ENCODE measurements around the gene PADI4.
"Not testable (repeated sequence)": the region's sequence is repeated elsewhere in the genome, so short reads cannot be mapped to it uniquely, and the experiment has no call there.

The PADI4 gene

DNA sequence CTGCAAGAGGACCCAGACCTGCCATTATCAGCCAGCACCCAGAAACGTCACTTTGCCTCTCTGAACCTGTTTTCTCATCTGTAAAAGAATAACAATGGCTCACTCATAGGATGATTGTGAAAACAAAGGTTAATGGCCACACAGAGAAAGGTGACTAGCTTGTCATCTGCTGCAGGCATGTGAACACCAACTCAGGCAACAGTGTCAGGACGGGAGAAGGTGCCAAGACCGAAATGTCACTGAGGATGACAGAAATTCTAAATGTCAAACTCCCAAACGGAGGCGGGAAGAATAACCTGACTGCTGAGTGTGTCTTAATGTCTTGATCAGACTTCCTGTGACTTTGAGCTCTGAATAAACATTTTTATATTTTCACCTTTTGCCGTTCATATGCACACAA, 10.3 kb downstream of the PADI4 start:
- no peak overlapping the region for H3K4me3 ChIP-seq (ENCODE audit: low read depth, low read length)
- TF ChIP-seq, protein P1, sequence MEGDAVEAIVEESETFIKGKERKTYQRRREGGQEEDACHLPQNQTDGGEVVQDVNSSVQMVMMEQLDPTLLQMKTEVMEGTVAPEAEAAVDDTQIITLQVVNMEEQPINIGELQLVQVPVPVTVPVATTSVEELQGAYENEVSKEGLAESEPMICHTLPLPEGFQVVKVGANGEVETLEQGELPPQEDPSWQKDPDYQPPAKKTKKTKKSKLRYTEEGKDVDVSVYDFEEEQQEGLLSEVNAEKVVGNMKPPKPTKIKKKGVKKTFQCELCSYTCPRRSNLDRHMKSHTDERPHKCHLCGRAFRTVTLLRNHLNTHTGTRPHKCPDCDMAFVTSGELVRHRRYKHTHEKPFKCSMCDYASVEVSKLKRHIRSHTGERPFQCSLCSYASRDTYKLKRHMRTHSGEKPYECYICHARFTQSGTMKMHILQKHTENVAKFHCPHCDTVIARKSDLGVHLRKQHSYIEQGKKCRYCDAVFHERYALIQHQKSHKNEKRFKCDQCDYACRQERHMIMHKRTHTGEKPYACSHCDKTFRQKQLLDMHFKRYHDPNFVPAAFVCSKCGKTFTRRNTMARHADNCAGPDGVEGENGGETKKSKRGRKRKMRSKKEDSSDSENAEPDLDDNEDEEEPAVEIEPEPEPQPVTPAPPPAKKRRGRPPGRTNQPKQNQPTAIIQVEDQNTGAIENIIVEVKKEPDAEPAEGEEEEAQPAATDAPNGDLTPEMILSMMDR (IDR thresholded peaks at IDR 0.05; ENCODE audit: borderline replicate concordance, insufficient read depth, low read depth, low read length): no peak

DNA sequence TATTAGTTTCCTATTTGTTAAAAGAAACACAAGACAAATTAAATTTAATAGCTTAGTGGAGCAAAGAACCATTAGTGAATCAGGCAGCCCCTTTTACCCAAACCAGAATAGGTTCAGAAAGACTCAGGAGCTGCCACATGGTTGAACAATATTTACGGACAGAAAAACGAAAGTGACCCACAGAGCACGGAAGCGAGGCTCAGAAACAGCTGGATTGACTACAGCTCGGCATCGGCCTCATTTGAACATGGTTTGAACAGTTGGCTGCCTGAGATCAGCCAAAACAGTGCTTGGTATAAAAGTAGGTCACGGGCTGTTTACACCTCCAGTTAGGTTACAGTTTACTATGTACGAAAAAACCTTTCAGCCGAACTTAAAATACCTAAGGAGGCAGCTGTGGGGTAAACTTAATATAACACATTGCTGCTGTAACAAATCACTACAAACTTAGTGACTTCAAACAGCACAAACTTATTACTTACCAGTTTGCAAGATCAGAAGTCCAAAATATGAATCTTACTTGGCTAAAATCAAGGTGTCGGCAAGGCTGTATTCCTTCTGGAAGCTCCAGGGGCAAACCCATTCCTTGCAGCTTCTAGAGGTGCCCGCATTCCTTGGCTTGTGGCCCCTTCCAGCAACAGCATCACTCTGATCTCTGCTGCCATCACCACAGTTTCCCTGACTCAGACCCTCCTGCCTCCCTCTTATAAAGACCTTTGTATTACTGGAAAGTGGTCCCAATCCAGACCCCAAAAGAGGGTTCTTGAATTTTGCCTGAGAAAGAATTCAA, 11.8 kb downstream of the PADI4 start:
- TF ChIP-seq, protein P1 (IDR thresholded peaks at IDR 0.05; ENCODE audit: borderline replicate concordance, insufficient read depth, low read depth, low read length): no peak
- no peak overlapping the region for H3K4me3 ChIP-seq (ENCODE audit: low read depth, low read length)

DNA sequence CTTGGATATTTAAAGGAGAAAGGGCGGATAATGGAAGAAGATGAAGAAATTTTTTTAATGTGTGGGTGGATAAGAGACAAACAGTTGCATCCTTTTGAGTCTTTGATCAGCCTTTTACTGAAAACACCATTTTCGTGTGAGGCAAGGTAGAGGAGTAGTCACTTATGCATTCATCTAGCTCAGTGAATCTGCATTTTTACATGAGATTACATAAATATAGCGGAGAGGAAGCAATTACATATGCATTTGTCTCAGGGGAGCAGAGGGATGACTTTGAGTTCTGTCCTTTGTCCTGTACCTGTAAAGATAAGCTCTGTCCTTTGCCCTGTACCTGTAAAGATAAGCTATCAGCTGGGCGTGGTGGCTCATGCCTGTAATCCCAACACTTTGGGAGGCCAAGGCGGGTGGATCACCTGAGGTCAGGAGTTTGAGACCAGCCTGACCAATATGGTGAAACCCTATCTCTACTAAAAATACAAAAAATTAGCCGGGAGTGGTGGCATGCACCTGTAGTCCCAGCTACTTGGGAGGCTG, 13.9 kb downstream of the PADI4 start:
- H3K4me3 ChIP-seq (ENCODE audit: low read depth, low read length): not testable (repeated sequence)

DNA sequence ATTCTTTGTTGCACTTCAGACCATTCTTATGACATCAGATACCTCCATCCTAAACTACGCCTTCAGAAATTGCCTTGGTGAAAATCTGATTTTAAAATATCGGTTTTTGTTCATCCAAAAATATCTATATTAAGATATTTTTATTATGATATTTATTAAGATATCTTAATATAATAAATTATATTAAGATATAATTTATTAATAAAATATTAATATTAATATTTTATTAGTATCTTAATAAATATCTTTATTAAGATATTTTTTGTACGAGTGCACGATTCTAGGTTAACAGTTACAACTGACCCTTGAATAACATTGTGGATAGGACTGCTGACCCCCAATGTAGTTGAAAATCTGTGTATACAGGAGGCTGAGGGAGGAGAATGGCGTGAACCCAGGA, 20.9 kb downstream of the PADI4 start:
- TF ChIP-seq, protein P1 (IDR thresholded peaks at IDR 0.05; ENCODE audit: borderline replicate concordance, insufficient read depth, low read depth, low read length): no peak
- H3K4me3 ChIP-seq (ENCODE audit: low read depth, low read length): no peak overlapping the region

DNA sequence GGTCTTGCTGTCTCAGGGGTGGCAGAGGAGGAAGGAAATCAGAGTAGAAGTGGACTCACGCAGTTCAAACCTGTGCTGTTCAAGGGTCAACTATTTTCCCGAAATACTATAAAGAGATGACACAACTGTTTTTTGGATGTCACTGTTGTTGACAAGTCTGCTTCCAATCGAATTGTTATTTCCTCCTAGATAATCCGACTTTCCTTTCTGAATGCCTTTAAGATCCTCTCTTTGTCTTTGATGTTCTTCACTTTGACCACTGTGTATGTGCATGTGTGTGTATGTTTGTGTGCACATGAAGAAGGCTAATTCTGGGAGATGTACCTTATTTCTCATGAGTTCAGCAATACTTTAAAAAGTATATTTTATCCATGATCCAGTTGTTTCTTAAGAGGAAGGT, 21.6 kb downstream of the PADI4 start:
- H3K4me3 ChIP-seq (ENCODE audit: low read depth, low read length): no peak overlapping the region
- TF ChIP-seq, protein P1 (IDR thresholded peaks at IDR 0.05; ENCODE audit: borderline replicate concordance, insufficient read depth, low read depth, low read length): no peak

DNA sequence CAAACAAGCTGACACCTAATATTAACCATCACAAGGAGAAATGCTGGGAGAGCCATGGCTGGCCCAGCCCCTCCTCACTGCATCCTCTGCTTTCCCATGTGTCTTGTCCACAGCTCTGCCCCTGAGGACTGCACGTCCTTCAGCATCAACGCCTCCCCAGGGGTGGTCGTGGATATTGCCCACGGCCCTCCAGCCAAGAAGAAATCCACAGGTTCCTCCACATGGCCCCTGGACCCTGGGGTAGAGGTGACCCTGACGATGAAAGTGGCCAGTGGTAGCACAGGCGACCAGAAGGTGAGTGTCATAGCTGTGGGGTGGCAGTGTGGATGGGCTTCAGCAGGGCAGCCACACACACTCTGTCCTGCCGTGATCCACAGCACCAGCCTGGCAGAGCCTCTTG, 22.9 kb downstream of the PADI4 start:
- TF ChIP-seq, protein P1 (IDR thresholded peaks at IDR 0.05; ENCODE audit: borderline replicate concordance, insufficient read depth, low read depth, low read length): no peak
- no peak overlapping the region for H3K4me3 ChIP-seq (ENCODE audit: low read depth, low read length)

DNA sequence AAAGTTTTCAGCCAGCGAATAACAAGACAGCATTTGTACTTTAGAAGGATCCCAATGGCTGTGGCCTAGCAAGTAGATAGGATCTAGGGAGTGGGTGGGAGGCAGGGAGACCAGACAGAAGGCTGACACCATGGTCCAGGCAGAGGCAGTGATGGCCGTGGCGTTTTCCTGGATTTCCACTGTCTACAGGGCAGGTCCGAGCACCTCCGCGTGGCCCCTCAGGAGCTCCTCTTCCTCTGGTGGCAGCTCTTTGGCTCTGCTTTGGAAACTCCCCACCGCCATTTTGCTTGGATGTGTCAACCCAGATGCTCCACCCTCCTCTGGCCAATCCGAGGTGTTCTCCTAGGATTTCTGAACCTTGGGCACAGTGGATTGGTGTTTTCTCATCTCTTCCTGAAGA, 25.1 kb downstream of the PADI4 start:
- H3K4me3 ChIP-seq (ENCODE audit: low read depth, low read length): no peak overlapping the region
- TF ChIP-seq, protein P1 (IDR thresholded peaks at IDR 0.05; ENCODE audit: borderline replicate concordance, insufficient read depth, low read depth, low read length): no peak

Measured in GM12875 (cell line).